Upper lobe of right lung (tissue), 1 donor: Measurements from ENCODE around the gene ASB15. TPM values are rescaled to one million over a fixed set of nuclear protein-coding genes. Genes with fewer than 3 reads are reported as not detected.

Source experiments
- ATAC-seq: fragments of 200-7000 bp; cut with Tn5 transposase; one replicate; pipeline ENCODE4 v1.9.1; 2020; ENCODE audit warnings: mild to moderate bottlenecking, moderate library complexity
- DNase-seq: peaks from one replicate; pipeline ENCODE4 v3.0.0-alpha.2; 2020
- H3K27ac ChIP-seq: fragments of 200-600 bp; one replicate; pipeline ENCODE4 v1.8.0; 2022
- H3K27me3 ChIP-seq: fragments of 200-600 bp; one replicate; pipeline ENCODE4 v1.8.0; 2022; ENCODE audit warnings: mild to moderate bottlenecking
- H3K36me3 ChIP-seq: fragments of 200-600 bp; one replicate; pipeline ENCODE4 v1.8.0; 2022
- H3K4me1 ChIP-seq: fragments of 200-600 bp; one replicate; pipeline ENCODE4 v1.8.0; 2022
- H3K4me3 ChIP-seq: fragments of 200-600 bp; one replicate; pipeline ENCODE4 v1.8.0; 2022; ENCODE audit warnings: mild to moderate bottlenecking
- H3K9me3 ChIP-seq: fragments of 200-600 bp; one replicate; pipeline ENCODE4 v1.8.0; 2022
- intact Hi-C: fragments of 100-400 bp; cut with DNase I; formaldehyde crosslinking; loops from one replicate; pipeline ENCODE4 v1.11.0; 2022
- total RNA-seq: library from RNA; stranded (reverse); fragmentation: NEBNext Ultra II Directional; extraction: Animal tissue kit (Norgen Biotek cat#: 25700); gene quantifications from one replicate; pipeline ENCODE4 v1.2.1, GENCODE V29; 2021
- TF ChIP-seq, protein P1 (sequence below): fragments of 200-600 bp; IDR thresholded peaks from one replicate; pipeline ENCODE4 v1.8.0; 2022; ENCODE audit warnings: antibody characterized with exemption
- donor health status: DM: no; HTN: yes; CAD: no; lungs with severe emphysema.

Gene ASB15
- total RNA-seq, 1 donor from 2014 or later, result not detected

DNA sequence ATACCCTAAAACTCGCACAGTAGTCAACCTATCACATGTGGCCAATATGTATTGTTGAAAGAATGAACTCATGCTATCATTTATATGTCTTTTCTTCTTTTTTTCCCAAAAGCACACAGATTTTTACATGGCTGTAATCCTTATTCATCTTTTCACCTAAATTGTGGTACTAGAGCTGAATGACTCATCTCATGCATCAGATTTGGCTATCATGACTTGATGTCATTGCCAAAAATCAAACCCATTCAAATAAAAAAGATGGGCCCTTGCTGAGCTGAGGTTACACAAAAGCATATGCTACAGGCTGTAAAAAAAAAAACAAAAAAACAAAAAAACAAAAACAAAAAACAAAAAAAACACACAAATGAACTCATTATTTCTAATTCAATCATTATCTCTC is 50.8 kb downstream of the ASB15 start:
- intact Hi-C loops, result no loop called here
- Histone ChIP-seq H3K4me1 (no peaks in the 10 kb centered on the region), H3K27ac (no peak overlapping the region), H3K36me3 (no peaks in the 10 kb centered on the region), H3K9me3 (no peaks in the 10 kb centered on the region), H3K27me3 (no peaks in the 10 kb centered on the region), H3K4me3 (no peak overlapping the region)
- ATAC-seq (no peak), DNase-seq (no peak)
- TF ChIP-seq, protein P1, sequence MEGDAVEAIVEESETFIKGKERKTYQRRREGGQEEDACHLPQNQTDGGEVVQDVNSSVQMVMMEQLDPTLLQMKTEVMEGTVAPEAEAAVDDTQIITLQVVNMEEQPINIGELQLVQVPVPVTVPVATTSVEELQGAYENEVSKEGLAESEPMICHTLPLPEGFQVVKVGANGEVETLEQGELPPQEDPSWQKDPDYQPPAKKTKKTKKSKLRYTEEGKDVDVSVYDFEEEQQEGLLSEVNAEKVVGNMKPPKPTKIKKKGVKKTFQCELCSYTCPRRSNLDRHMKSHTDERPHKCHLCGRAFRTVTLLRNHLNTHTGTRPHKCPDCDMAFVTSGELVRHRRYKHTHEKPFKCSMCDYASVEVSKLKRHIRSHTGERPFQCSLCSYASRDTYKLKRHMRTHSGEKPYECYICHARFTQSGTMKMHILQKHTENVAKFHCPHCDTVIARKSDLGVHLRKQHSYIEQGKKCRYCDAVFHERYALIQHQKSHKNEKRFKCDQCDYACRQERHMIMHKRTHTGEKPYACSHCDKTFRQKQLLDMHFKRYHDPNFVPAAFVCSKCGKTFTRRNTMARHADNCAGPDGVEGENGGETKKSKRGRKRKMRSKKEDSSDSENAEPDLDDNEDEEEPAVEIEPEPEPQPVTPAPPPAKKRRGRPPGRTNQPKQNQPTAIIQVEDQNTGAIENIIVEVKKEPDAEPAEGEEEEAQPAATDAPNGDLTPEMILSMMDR, result no peak

DNA sequence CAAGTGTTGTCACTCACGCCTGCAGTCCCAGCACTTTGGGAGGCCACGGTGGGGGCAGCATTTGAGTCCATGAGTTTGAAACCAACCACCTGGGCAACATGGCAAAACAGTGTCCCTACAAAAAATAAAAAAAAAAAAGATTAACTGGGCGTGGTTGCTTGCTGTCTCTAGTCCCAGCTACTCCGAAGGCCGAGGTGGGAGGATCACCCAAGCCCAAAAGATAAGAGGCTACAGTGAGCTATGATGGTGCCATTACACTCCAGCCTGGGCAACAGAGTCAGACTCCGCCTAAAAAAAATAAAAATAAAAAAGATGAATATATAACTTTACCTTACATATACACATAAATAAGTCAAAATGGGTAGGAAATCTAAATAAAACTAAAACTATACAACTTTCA is 51.5 kb downstream of the ASB15 start:
- ATAC-seq, result no peak

DNA sequence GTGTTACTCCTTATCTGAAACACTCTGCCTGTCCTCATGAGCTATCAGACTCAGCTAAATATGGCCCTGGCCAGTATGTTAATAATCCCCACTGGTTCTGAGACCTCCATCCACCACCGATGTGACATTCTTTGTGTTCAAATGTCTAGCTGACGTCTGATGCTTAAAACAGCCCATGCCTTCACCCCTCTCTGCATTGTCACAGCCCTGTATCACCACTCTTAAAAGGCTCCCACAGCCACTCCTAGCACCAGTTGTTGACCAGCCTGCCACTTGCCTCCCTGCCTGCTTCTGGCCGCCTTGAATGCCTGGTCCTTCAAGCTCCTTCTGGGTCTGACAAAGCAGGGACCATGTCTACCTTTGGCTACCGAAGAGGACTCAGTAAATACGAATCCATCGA is 54.0 kb downstream of the ASB15 start, which contains the start of gene LMOD2:
Gene LMOD2, plus strand, starts transcription at position 253 of the 400 bp plus-strand sequence. Its CDS starts 98 bp downstream, at position 351.
- no peak for DNase-seq
- intact Hi-C loops, result no loop called here
- H3K4me3 ChIP-seq, result no peak within 1 kb of the TSS
- TF ChIP-seq, protein P1, result no peak
- H3K36me3 ChIP-seq, result no peaks in the 10 kb centered on the region
- H3K27me3 ChIP-seq, result no peaks in the 10 kb centered on the region
- no peaks in the 10 kb centered on the region for H3K9me3 ChIP-seq
- ATAC-seq, result no peak
- no peak within 1 kb of the TSS for H3K27ac ChIP-seq
- H3K4me1 ChIP-seq, result no peaks in the 10 kb centered on the region

More for the DNA sequence above, 51.5 kb downstream of the ASB15 start:
- Histone ChIP-seq H3K4me1 (no peaks in the 10 kb centered on the region), H3K36me3 (no peaks in the 10 kb centered on the region), H3K27ac (no peak overlapping the region), H3K27me3 (no peaks in the 10 kb centered on the region), H3K4me3 (no peak overlapping the region), H3K9me3 (no peaks in the 10 kb centered on the region)
- DNase-seq, result no peak
- TF ChIP-seq, protein P1, result no peak
- intact Hi-C loops, result no loop called here

DNA sequence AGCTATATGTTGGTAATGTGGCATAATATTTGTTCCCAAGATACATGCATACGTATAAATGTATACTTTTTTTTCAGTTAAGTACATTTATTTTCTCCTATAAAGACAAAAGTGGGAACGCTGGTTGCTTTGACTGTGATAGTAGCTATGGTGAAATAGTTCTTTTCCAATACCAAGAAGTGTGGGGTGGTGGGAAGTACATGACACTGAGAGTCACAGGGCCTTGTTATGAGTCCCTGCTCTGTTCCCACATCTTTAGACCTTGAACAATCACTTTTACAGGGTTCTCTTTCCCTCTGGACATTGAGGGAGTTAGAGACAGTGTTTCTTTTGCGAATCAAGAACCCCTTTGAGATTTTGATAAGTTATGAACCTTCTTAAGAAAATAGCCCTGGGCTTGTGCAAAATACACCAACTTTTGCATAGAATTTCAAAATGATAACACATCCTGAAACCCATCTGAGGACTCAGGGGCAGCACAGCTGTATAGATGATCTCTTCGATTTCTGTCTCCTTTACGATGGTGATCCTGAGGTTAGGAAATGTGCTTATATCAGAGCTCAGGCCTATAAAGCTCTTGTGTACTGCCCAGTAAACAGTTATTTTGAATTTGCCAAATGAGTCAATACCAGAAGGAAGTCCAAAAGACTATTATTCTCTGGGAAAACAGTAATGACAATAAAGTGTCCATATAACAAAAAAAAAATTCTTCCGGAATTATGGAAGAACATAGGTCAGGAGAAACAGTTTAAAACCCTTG is 55.1 kb downstream of the ASB15 start:
- Histone ChIP-seq H3K27ac (no peak overlapping the region), H3K4me1 (no peaks in the 10 kb centered on the region), H3K27me3 (no peaks in the 10 kb centered on the region), H3K36me3 (no peaks in the 10 kb centered on the region), H3K4me3 (no peak overlapping the region), H3K9me3 (no peaks in the 10 kb centered on the region)
- no peak for DNase-seq
- TF ChIP-seq, protein P1, result no peak
- ATAC-seq, result no peak
- intact Hi-C loops, result no loop called here

DNA sequence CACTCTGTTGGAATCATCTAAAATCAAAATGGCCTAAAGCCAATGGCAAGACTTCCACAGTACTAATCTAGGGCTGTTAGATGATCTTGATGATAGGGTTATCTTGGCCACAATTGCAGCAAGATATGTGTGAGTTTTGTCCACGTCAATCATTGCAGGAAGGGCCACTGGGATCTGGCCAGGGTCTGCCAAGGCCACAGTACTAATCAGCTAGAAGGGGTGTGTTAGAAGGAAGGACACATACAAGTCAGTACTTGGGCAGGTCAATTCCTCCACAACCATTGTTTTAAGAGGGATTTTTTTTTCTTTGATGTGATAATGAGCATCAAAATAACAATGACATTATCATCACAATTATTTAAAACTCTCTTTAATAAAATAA is 55.7 kb downstream of the ASB15 start:
- intact Hi-C loops, result no loop called here
- DNase-seq, result no peak
- TF ChIP-seq, protein P1, result no peak
- Histone ChIP-seq H3K4me3 (no peak overlapping the region), H3K27me3 (no peaks in the 10 kb centered on the region), H3K4me1 (no peaks in the 10 kb centered on the region), H3K36me3 (no peaks in the 10 kb centered on the region), H3K9me3 (no peaks in the 10 kb centered on the region), H3K27ac (no peak overlapping the region)
- ATAC-seq, result no peak
